ENCODE results near the gene RPS13. TPM values are rescaled to one million over a fixed set of nuclear protein-coding genes. Genes with fewer than 3 reads are reported as not detected.

Gene RPS13
- polyA plus RNA-seq, 1 of the 3 experiments (the other 2 are of a cell fraction): 997 TPM

GRCh38 chr11:17046690-17047089 lies 30.8 kb downstream of the RPS13 start:
- CTCF ChIA-PET: interaction anchor here (0.8 to 1.4 kb wide), 2 partner anchors 16 to 23 kb away, joined by 3 read pairs; no protein-coding TSS in a partner anchor
- POLR2A ChIA-PET: no interaction called here
- TF ChIP-seq RXRA (IDR thresholded peaks at IDR 0.05; ENCODE audit: borderline replicate concordance, low read depth) (no peak), TEAD4 (IDR thresholded peaks at IDR 0.05; ENCODE audit: borderline replicate concordance, insufficient read depth) (no peak), TAF1 (IDR thresholded peaks at IDR 0.05; ENCODE audit: borderline replicate concordance, low read depth, low read length) (no peak), SIN3A (IDR thresholded peaks at IDR 0.05; ENCODE audit: borderline replicate concordance, low read depth, low read length) (no peak), RCOR1 (IDR thresholded peaks at IDR 0.05; ENCODE audit: low read length) (no peak), RFX5 (IDR thresholded peaks at IDR 0.05; ENCODE audit: low read length) (no peak), GATA2 (CRISPR knock-in tag; IDR thresholded peaks at IDR 0.05) (no peak), NRF1 (IDR thresholded peaks at IDR 0.05; ENCODE audit: low read depth, low read length) (no peak), PBX3 (IDR thresholded peaks at IDR 0.05) (no peak), FOXJ3 (CRISPR knock-in tag; IDR thresholded peaks at IDR 0.05) (no peak), EP300 (IDR thresholded peaks at IDR 0.05; ENCODE audit: borderline replicate concordance in 1 of 2, low read depth in 1 of 2, low read length in 1 of 2) (no peak), POLR2AphosphoS5 (IDR thresholded peaks at IDR 0.05; ENCODE audit: low read depth, low read length) (no peak), MXI1 (IDR thresholded peaks at IDR 0.05; ENCODE audit: low read depth, low read length) (no peak), FOXM1 (IDR thresholded peaks at IDR 0.05; ENCODE audit: low read depth) (no peak), USF1 (IDR thresholded peaks at IDR 0.05; ENCODE audit: borderline replicate concordance, low read depth) (no peak), GABPA (IDR thresholded peaks at IDR 0.05; ENCODE audit: low read depth) (no peak)
- TF ChIP-seq, protein P1, sequence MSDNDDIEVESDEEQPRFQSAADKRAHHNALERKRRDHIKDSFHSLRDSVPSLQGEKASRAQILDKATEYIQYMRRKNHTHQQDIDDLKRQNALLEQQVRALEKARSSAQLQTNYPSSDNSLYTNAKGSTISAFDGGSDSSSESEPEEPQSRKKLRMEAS (IDR thresholded peaks at IDR 0.05; ENCODE audit: low read depth): no peak
- TF ChIP-seq, protein P2, sequence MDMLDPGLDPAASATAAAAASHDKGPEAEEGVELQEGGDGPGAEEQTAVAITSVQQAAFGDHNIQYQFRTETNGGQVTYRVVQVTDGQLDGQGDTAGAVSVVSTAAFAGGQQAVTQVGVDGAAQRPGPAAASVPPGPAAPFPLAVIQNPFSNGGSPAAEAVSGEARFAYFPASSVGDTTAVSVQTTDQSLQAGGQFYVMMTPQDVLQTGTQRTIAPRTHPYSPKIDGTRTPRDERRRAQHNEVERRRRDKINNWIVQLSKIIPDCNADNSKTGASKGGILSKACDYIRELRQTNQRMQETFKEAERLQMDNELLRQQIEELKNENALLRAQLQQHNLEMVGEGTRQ (IDR thresholded peaks at IDR 0.05; ENCODE audit: borderline replicate concordance, low read depth, low read length): no peak

More at GRCh38 chr11:17046690-17047089, 30.8 kb downstream of the RPS13 start:
- Histone ChIP-seq H3K9me3 (no peaks in the 10 kb centered on the region), H3K9me2 (no peaks in the 10 kb centered on the region), H3K4me3 (ENCODE audit: low read depth in 2 of 2, low read length in 1 of 2) (no peak overlapping the region), H3K4me1 (ENCODE audit: control insufficient read depth in 1 of 2, insufficient read depth in 2 of 2, low read depth in 1 of 2, low read length in 1 of 2) (no peaks in the 10 kb centered on the region), H3F3A (replicated peaks; ENCODE audit: insufficient read depth) (no peaks in the 10 kb centered on the region), H3K36me3 (replicated peaks in 1 of 2; ENCODE audit: control insufficient read depth in 1 of 2, insufficient read depth in 2 of 2, low read length in 1 of 2) (no peaks in the 10 kb centered on the region), H3K27me3 (ENCODE audit: insufficient read depth) (no peaks in the 10 kb centered on the region), H4K20me1 (ENCODE audit: insufficient read depth) (no peaks in the 10 kb centered on the region), H3K79me2 (ENCODE audit: insufficient read depth) (no peaks in the 10 kb centered on the region), H3K27ac (ENCODE audit: low read depth in 2 of 2, low read length in 1 of 2) (no peak overlapping the region), H2AFZ (ENCODE audit: low read depth) (no peak overlapping the region), H3K9ac (no peak overlapping the region), H3K4me2 (no peak overlapping the region)
- WGBS (ENCODE audit: low lambda C conversion rate): 37% methylated on average over 5 of the region's 5 CpGs
- no peak for DNase-seq

All from SK-N-SH (cell line).